Activated T-cell treated with anti-CD3 and anti-CD28 coated beads for 48 hours (primary cell): ENCODE measurements around the gene MTCH1.

Source experiments
- DNase-seq: peaks from one replicate; pipeline ENCODE4 v3.0.0-alpha.2; 2020; ENCODE audit warnings: low read depth

MTCH1 gene

DNA sequence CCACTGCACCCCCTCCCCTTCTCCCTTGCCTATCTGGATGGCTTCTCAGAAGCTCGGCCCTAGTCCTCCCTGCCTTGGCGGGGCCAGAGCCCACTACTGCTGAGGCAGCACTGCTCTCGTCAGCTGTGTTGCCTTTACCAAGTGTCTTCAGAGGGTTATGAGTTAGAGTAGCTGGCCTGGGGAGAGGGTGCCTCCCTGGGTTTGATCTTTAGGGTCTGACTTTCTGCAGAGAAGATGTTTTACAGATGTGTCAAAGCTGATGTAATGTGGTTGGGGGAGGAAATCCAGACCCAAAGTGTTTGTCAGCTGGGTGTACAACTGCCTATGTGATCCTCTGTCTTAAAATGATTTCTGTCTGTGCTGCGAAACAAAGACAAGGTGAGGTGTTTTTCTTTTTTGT is 61.9 kb downstream of the MTCH1 start:
- no peak for DNase-seq

- no peak for DNase-seq
These were observed 65.5 kb downstream of the MTCH1 start for GRCh38 chr6:36920546-36920945.

GRCh38 chr6:36920049-36920448 is 65.9 kb downstream of the MTCH1 start:
- no peak for DNase-seq
